ENCODE results near the gene ADPRS.

Gene ADPRS

DNA sequence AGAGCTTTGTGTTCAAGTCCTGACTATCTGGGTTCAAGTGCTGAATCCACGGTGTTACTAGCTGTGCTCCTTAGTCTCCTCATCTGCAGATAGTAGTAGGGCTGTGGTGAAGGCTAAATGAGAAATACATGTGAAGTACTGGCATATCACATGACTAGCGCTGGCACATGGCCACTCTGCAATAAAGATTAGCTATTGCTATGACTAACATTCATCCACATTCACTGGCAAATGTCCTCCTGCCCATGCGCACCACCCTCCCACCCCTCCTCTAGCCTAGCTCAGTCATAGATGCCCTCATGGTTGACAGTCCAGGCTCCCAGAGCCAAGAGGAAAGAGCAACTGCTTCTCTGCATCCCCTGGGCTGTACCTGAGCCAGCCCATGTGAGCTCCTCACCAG, 44.8 kb downstream of the ADPRS start:
- no peak for DNase-seq (ENCODE audit: low spot score)

DNA sequence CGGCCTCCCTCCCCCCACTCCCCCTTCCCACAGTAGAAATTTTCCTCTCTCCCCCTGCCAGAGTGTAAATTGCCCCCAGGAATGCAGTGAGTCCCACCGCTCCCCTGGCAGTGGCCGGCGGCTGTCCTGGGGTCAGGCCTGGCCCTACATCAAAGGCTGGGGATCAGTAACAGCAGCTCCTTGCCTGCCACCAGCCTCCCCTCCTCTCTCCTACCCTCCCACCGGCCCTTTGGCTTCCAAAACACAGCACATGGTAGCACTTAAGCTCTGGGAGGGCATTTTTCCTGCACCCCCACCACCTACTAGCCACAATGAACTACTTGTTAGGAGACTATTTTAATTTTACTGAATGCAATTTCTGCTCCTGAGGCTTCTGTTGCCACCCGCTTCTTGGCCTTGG, 45.3 kb downstream of the ADPRS start:
- DNase-seq (ENCODE audit: low spot score) = peak; percentile 20

DNA sequence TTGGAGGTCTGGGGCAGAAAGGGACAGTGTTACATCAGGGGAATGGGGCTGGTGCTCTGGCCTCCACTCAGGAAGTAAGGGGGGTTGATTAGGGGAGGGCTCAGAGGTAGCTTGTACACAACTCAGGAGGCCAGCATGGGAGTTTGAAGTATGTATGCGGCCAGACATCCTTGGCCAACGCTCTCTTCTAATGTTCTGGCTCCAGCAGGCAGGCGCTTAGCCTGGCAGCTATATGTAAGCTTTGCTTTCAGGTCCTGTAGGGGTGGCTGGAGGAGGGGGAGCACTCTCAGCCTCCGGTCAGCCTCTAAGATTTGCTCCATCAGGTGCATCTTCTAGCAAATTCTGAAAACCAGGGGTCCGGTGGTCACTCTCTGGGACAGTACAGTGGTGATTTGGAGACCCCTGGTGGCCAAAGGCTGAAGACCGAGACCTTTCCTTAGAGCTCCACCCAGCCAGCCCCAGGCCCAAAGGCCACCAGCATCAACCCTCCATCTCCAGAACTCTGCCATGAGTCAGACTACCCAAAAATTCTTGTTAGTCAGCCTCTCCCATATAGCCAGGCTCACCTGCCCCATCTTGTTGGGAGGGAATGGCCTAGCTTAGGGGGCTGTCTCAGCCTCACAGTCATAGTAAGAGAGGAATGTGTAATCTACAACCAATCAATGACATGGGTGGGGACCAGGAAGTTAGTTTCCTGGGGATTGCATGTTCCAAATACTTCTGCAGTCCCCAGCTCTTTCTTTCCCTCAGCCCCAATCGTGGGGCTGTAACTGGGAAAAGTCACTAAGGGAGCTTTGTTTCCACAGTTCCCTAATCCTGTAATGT, 46.0 kb downstream of the ADPRS start:
- peak; percentile 77 for DNase-seq (ENCODE audit: low spot score)

DNA sequence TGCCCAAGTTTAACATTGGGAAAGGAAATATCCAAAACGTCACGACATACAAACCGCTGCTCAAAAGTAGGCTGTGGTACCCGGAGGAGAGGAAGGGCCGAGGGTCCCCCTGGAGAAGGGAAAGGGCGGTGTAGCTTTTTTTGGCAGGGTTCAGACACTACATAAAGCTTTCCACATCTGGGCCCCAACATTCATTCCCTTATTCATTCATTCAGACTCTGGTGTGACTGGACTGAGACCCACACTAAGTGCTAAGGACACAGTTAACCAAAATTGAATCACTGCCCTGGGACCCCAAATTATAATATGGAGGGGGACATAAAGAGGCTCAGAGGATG, 46.6 kb downstream of the ADPRS start:
- DNase-seq (ENCODE audit: low spot score) = no peak

DNA sequence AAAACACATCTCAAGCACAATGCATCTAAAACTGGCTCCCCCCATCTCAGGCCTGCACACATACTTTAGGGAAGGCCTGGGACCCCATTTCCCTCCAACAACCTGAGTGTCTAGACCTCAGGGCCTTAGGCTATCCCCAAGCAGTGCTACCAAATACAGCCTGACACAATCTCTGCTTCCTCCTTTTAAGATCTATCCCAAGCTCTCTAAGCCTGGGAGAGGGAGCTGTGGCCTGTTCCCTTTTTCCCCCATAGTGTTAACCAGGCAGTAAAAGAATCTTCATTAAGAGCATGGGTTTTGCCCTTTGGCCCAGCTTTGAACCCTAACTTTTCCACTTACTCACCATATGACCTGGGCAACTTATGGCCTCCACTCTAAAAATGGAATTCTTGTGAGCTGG, 47.1 kb downstream of the ADPRS start:
- no peak for DNase-seq (ENCODE audit: low spot score)

DNA sequence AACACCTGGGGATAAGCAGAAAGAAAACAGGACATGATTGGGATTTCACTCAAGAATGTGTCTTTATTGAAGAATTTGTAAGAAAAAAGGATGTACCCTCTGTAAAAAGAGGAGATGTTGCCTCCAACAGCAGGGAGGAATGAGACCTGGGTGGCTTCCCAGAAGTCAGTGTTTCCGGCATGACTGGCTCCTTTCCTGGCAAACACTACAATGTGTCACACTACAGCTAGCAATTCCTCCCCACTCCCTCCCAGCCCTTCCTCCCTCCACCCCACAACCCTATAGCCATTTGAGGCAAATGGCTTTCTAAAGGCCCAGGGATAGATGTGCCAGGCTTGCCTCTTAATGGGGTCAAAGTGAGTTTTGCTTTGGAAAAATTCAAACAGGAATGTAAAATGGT, 47.8 kb downstream of the ADPRS start:
- no peak for DNase-seq (ENCODE audit: low spot score)

DNA sequence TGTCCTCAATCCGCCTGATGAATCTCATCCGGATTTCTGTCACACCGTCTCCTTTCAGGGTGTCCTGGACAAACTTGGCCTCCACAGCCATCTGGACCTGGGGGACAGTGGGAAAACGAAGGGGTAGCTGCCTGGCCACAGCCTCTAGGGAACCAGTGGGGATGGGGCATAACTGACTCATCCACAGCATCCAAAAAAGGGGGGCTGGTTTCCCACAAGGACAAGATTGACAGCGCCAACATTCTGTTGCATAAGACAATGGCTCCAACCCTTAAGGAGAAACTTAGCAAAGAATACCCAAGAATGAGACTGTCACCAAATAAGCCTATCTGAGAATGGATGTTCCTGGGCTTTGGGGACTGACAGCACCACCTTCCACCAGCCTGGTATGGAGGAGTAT, 48.5 kb downstream of the ADPRS start:
- no peak for DNase-seq (ENCODE audit: low spot score)

DNA sequence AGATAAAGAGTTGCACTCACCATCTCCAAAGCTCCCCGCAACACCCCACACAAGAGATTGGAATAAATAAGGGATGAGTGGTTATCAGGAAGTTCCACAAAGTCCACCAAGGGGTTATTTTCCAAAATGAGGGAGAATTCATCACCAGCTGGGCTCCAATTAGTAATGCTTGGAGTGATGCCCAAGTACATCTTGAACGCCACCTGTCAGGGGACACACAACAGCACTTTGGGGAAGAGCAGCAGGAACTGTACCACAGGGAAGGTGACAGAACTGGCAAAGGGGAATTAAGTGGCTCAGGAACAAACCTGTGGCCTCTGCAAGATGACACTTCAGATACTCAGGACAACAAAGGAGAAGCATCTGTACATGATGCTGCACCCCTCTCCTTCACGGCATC, 49.1 kb downstream of the ADPRS start:
- DNase-seq (ENCODE audit: low spot score) = no peak

DNA sequence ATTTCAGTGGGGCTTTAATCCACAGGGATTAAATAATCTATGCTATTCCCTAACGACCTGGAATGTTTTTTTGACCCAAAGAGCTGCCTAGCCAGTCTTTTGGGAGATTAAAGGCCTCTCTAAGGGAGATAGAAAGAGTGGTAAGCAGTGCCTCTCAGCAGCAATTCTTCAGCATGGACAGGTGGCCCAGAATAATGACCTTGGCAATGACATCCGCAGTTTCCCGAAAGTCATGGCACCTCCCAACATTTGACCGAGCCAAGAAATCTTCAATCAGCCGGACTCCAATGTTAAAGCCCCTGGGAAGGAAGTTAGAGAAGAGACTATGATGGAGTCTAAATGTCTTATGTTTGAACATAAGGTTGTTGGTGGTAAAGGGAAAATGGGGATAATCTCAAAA, 50.8 kb downstream of the ADPRS start:
- DNase-seq (ENCODE audit: low spot score) = no peak

DNA sequence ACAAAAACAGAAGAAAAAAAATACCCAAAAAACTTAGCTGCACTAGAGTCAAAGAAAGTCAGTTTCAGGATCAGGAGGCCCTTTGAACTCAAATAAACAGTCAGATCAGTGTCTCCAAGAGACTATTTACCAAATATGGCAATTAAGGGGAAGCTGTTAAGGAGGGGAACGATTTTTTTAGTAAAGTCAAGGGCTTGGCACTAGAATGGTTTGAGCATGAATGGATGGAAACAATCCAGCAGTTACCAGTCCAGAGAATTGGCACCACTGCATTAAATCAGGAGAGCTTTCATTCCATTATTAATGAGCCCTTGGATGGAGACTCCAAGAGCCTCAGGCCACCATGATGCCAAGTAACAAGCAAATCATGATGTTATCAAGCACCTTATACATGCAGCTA, 53.4 kb downstream of the ADPRS start:
- no peak for DNase-seq (ENCODE audit: low spot score)

DNA sequence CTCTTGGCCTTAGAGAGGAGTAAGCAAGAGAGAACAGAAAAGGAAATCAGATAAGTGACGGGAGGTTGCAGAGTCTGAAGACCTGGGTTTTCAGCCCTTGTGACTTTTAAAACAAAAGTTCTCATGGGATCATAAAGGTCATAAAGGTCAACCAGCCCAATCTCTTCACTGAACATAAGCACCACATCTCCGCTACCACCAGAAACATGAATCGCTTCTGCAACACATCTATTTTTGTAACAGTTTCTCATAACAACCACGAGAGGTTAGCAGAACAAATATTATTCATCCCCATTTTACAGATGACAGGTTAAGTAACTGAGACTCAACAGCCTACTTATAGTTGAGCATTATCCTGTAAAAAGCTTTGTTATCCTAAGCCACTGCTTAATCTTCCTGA, 54.7 kb downstream of the ADPRS start:
- DNase-seq (ENCODE audit: low spot score) = no peak

Data from D341Med (cell line).